GM15510 (cell line): ENCODE measurements around the gene FAM193B.

ENCODE experiments used
- POLR2A ChIP-seq: IDR thresholded peaks from 3 replicates; pipeline ENCODE4 v1.6.1; 2011; ENCODE audit warnings: borderline replicate concordance; ENCODE audit not compliant: insufficient read length; ENCODE audit errors: extremely low read depth

The FAM193B gene

GRCh38 chr5:177554474-177555111, at the start of gene FAM193B:
Gene FAM193B (minus strand): TSS chr5:177554563. CDS start chr5:177554458, 105 bp downstream.
- peak; percentile 49 for TF ChIP-seq POLR2A

DNA sequence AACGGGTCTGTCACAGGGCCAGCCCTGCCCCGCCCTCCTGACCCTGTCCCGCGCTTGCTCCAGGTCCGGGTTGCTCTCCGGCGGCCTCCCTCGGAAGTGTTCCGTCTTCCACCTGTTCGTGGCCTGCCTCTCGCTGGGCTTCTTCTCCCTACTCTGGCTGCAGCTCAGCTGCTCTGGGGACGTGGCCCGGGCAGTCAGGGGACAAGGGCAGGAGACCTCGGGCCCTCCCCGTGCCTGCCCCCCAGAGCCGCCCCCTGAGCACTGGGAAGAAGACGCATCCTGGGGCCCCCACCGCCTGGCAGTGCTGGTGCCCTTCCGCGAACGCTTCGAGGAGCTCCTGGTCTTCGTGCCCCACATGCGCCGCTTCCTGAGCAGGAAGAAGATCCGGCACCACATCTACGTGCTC, 49.8 kb upstream of the FAM193B start:
- TF ChIP-seq POLR2A = no peak

DNA sequence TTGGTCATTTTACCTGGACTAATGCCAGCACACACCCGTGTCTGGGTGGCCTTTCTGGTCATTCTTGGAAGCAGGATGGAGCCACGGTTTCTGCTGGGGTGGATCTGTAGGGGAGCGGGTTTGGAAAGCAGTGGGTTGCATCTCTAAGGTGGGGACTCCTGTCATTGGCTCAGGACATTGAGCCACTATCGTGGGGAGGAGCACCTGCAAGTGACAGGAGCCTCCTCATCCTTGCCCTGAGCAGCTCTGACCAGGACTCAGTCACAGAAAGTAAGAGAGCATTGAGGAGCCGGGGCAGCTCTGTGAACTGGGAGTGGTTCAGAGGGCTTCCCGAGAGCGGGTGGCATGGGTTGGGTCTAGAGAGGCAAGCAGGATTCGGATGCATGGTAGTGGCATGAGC, 49.3 kb upstream of the FAM193B start:
- TF ChIP-seq POLR2A = no peak

DNA sequence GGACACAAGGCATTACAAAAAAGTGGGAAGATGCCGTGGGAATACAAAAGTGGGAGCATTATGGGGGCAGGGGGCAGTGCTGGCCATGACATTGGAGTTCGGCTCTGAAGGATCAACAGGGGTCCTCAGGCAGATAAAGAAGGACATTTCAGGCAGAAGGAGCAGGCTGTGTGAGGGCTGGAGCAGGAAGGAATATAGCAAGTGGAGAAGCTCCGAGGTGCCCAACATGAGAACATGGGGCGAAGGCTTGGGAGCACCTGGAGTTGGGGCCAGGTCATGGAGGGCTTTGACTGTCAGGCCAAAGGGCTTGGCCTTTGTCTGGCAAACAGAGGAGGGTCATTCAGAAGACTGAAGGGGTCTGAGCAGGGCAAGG, 48.1 kb upstream of the FAM193B start:
- no peak for TF ChIP-seq POLR2A

DNA sequence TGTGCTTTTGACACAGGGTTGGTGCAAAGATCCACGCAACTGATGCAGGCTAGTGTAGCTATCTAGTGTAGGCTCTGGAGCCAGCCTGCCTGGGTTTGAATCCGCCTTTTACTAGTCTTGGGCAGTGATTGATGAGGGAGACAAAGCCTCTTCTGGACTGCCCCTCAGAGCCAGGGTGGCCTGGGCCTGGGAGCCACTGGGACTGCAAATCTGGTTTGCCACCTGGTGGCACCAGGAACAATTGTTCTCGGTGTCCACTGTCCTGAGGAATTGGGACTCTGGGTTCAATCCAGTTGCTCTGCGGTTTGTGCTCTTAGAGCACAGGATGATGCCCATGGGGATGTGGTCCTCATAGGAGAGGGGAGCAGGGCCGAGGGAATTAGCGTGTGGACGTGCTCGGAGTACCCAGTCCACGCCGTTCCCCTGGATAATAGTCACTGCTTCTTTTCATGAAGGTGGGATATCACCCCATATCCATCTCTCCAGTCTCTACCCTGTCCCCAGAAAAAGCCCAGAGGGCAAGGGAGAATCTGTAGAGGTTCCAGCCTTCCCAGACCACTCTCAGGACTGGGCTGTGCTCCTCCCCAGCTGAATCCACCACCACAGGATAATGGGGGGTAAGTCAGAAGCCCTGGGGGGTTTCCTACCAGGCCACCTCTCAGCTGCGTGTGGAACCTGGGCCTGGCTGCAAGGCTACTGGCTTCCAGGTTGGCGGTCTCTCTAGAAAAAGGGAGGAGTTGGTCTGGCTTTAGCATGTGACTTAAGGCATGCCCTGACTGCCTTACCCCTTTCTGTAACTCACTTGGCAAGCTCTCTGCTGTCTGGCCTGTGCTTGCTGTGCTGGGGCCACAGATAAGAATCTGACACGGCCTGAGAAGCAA, 47.5 kb upstream of the FAM193B start:
- no peak for TF ChIP-seq POLR2A

GRCh38 chr5:177601126-177601525, 46.8 kb upstream of the FAM193B start:
- TF ChIP-seq POLR2A = no peak

DNA sequence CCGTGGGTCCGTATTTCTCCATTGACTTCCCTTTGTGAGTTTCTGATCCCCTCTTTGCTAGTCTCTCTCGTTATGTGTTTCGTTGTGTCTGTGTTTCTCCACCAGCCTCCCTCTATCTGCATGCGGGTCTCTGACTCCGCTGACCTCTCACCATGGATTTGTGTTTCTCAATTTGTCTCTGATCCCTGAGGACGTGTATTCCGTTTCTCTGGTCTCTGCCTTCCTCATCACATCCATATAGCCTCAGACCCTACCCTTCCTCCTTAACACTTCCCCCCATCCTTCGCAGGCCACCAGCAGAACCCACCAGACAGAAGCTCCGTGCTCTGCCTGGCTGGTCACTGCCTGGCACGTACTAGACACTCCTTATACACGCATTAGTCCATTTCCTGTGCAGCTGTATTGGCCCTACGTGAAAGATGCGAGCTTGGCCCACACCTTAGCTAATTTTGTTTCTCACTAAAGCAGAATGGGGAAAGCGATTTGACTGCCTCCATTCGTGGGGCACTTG, 46.2 kb upstream of the FAM193B start:
- no peak for TF ChIP-seq POLR2A

- TF ChIP-seq POLR2A = peak; percentile 96
Observed at GRCh38 chr5:177599731-177600507, 45.6 kb upstream of the FAM193B start, which contains the start of gene B4GALT7. Gene B4GALT7 (plus strand): TSS chr5:177600132. CDS start chr5:177600211, 79 bp downstream.

GRCh38 chr5:177598477-177598876, 44.1 kb upstream of the FAM193B start:
- TF ChIP-seq POLR2A = no peak

DNA sequence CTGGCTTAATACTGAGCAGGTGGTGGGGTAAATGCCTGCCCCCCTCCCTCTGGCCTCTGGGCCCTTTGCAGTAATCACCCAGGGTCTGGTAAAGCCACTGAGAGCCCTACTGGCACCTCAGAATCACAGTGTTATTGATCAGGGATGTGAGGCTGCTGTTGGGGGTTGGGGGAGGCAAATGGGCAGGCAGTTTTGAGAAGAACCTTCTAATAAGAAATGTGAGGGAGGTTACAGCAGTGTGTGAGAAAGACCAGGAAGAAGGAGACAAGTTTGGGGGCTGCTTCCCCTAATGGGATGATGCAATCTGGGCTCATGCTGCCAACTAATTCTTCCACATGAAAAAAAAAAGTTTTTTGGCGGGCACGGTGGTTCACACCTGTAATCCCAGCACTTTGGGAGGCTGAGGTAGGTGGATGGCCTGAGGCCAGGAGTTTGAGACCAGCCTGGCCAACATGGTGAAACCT, 42.4 kb upstream of the FAM193B start:
- no peak for TF ChIP-seq POLR2A

GRCh38 chr5:177595991-177596774, 41.8 kb upstream of the FAM193B start:
- TF ChIP-seq POLR2A = no peak

DNA sequence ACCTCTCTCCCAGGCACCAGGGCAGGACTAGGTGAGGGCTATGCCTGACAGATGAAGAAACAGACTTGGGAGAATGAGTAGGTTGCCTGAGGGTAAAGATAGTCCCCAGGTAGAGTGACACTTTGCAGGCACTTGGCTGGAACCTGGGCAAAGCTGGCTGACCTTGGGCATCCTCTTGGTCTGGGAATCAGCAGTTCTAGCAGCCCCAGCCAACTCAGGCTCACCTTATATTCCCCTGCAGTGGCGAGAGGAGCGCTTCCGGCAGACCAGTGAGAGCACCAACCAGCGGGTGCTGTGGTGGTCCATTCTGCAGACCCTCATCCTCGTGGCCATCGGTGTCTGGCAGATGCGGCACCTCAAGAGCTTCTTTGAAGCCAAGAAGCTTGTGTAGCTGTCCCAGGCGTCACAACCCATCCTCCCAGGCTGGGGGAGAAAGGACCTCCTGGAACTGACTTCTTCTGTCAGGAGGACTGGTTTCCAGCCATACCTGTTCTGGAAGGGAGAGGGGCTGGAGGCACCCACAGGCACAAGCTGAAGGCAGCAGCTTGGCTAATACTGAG, 40.7 kb upstream of the FAM193B start:
- TF ChIP-seq POLR2A = no peak

DNA sequence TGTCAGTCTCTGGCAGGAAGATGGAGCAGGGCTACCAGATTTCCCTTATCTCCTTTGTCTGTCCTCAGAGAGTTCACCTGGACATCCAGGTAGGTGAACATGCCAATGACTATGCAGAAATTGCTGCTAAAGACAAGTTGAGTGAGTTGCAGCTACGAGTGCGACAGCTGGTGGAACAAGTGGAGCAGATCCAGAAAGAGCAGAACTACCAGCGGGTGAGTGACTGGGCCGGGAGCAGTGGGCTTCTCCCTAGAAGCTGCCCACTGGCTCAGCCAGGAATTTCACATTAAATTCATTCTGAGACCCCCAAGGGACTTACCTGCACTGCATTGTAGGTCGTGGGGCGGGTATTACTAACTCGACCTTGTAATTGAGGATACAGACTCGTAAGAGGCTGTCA, 39.7 kb upstream of the FAM193B start:
- TF ChIP-seq POLR2A = no peak

DNA sequence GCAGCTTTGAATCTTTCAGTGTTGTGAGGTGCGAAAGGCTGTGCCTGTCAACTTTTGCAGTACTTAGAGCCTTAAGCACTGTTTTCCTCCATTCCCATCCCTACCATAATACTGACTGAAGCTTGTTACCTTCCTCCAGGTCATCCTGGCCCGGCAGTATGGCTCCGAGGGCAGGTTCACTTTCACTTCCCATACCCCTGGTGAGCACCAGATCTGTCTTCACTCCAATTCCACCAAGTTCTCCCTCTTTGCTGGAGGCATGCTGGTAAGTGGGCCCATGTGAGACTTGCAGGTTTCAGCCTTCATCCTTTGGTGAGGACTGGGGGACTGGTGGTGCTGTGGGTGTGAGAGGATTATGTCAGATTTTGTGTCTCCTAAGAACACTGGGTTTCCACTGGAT, 39.1 kb upstream of the FAM193B start:
- no peak for TF ChIP-seq POLR2A
